HepG2 (cell line): Measurements from ENCODE around the gene OR10K1. TPM values are rescaled to one million over a fixed set of nuclear protein-coding genes. Genes with fewer than 3 reads are reported as not detected.

Source experiments
- ATAC-seq: fragments of 200-7000 bp; cut with Tn5 transposase; 3 replicates; pipeline ENCODE4 v1.9.1; 2020; ENCODE audit warnings: mild to moderate bottlenecking, moderate library complexity
- BruUV-seq: library from RNA; stranded (reverse); fragments of 400-500 nt; replicated peaks from 2 replicates; lab custom pipeline; 2021; lab: Mats Ljungman, UMichigan
- CTCF ChIA-PET: fragments of 300-600 bp; formaldehyde crosslinking; extraction: SDS; loops from one replicate; lab custom pipeline; 2021; ENCODE audit warnings: low total read pairs, inconsistent platforms, low intra/inter-chr PET ratio; lab: Yijun Ruan, JAX
- POLR2A ChIA-PET: fragments of 350-600 bp; sonication (Branson Sonifier 250); formaldehyde crosslinking; loops from one replicate; lab custom pipeline; 2020; ENCODE audit warnings: antibody characterized with exemption, inconsistent platforms; lab: Yijun Ruan, JAX
- DNase-seq: peaks from one replicate; pipeline ENCODE4 v3.0.0-alpha.2; 2015; ENCODE audit warnings: low spot score
- FAIRE-seq: peaks from 3 replicates; lab custom pipeline; 2011; peaks lifted over from hg19 to GRCh38; lab: Jason Lieb, UNC
- H2AFZ ChIP-seq: one replicate; pipeline ENCODE4 v1.6.1; 2011; ENCODE audit warnings: low read length, inconsistent platforms
- H3K27ac ChIP-seq: fragments of 300-600 bp; 3 replicates; pipeline ENCODE4 v1.8.0; 2011; ENCODE audit warnings: mixed run types, mild to moderate bottlenecking, mixed read lengths, low read length, inconsistent platforms; ENCODE audit not compliant: insufficient read depth; ENCODE audit errors: extremely low read length
- H3K27me3 ChIP-seq, 2 experiments: fragments of 200-600 bp in 1 of 2; 2 replicates in 1 of 2; 3 replicates in 1 of 2; pipeline versions ENCODE4 v1.6.0 to v1.8.0; 2011; ENCODE audit warnings: low read length in 2 of 2, mild to moderate bottlenecking in 2 of 2, moderate library complexity in 2 of 2, inconsistent platforms in 1 of 2; ENCODE audit not compliant: insufficient read depth in 2 of 2, control insufficient read depth in 1 of 2
- H3K36me3 ChIP-seq, 2 experiments: fragments of 200-600 bp in 1 of 2; replicated peaks in 1 of 2; 2 replicates in 1 of 2; 3 replicates in 1 of 2; pipeline versions ENCODE4 v1.5.1 to v1.8.0; 2011; ENCODE audit warnings: low read length in 2 of 2, inconsistent platforms in 1 of 2; ENCODE audit not compliant: insufficient read depth in 2 of 2, control insufficient read depth in 1 of 2
- H3K4me1 ChIP-seq: 2 replicates; pipeline ENCODE4 v1.5.1; 2012; ENCODE audit warnings: low read length, inconsistent platforms; ENCODE audit not compliant: insufficient read depth
- H3K4me2 ChIP-seq: 2 replicates; pipeline ENCODE4 v1.6.0; 2011; ENCODE audit warnings: low read depth, low read length, inconsistent platforms
- H3K4me3 ChIP-seq, 3 experiments: fragments of 200-600 bp in 1 of 3; sonication (generic), shearing (Covaris generic) in 1 of 3; replicated peaks in 1 of 3; 2 replicates each; pipeline ENCODE4 v1.5.1; 2011 to 2016; ENCODE audit warnings: low read length in 3 of 3, inconsistent platforms in 2 of 3, low read depth in 2 of 3, mild to moderate bottlenecking in 2 of 3, control low read depth in 1 of 3, mixed read lengths in 1 of 3; ENCODE audit not compliant: insufficient read depth in 1 of 3
- H3K79me2 ChIP-seq: one replicate; pipeline ENCODE4 v1.6.1; 2011; ENCODE audit warnings: low read length, inconsistent platforms; ENCODE audit not compliant: insufficient read depth
- H3K9ac ChIP-seq: 2 replicates; pipeline ENCODE4 v1.6.0; 2011; ENCODE audit warnings: mild to moderate bottlenecking, low read depth, low read length, inconsistent platforms; ENCODE audit not compliant: insufficient read depth
- H3K9me3 ChIP-seq: 2 replicates; pipeline ENCODE4 v1.5.1; 2012; ENCODE audit warnings: mild to moderate bottlenecking, low read length
- H4K20me1 ChIP-seq: 2 replicates; pipeline ENCODE4 v1.6.0; 2011; ENCODE audit warnings: inconsistent platforms, mild to moderate bottlenecking, low read length, moderate library complexity; ENCODE audit not compliant: insufficient read depth
- GTF2F1 ChIP-seq: fragments of 150-350 bp; IDR thresholded peaks from 2 replicates; pipeline ENCODE4 v1.6.1; 2014; ENCODE audit warnings: low read length
- HNF4A ChIP-seq: sonication (generic); formaldehyde crosslinking; IDR thresholded peaks from 2 replicates; pipeline ENCODE4 v1.4.0; 2020; ENCODE audit warnings: missing genetic modification reagents
- JUN ChIP-seq: sonication (generic); formaldehyde crosslinking; IDR thresholded peaks from 2 replicates; pipeline ENCODE4 v1.4.0; 2020; ENCODE audit warnings: mild to moderate bottlenecking, missing genetic modification reagents
- MAFF ChIP-seq: IDR thresholded peaks from 2 replicates; pipeline ENCODE4 v1.6.1; 2011; ENCODE audit warnings: low read depth, low read length, improper control_type of control experiment
- MAFK ChIP-seq, 2 experiments: IDR thresholded peaks in 1 of 2; conservative IDR thresholded peaks in 1 of 2; 2 replicates each; pipeline ENCODE4 v1.6.1; 2011; ENCODE audit warnings: improper control_type of control experiment in 2 of 2, low read length in 2 of 2
- MEIS2 ChIP-seq: sonication (generic); formaldehyde crosslinking; IDR thresholded peaks from 2 replicates; pipeline ENCODE4 v1.9.0; 2021; ENCODE audit warnings: mild to moderate bottlenecking, missing genetic modification reagents
- MTF2 ChIP-seq: sonication (generic); formaldehyde crosslinking; IDR thresholded peaks from 2 replicates; pipeline ENCODE4 v1.5.0; 2020; ENCODE audit warnings: missing genetic modification reagents, borderline replicate concordance
- SETDB1 ChIP-seq: sonication (generic); formaldehyde crosslinking; IDR thresholded peaks from 2 replicates; pipeline ENCODE4 v1.5.1; 2020; ENCODE audit warnings: missing genetic modification reagents, mild to moderate bottlenecking, borderline replicate concordance
- SSRP1 ChIP-seq: IDR thresholded peaks from 2 replicates; pipeline ENCODE4 v1.6.1; 2016; ENCODE audit warnings: control low read depth
- TBX3 ChIP-seq: fragments of 450-650 bp; IDR thresholded peaks from 2 replicates; pipeline ENCODE4 v1.6.1; 2017; ENCODE audit warnings: antibody characterized with exemption, mild to moderate bottlenecking, inconsistent platforms, borderline replicate concordance
- ZNF430 ChIP-seq: sonication (generic); formaldehyde crosslinking; IDR thresholded peaks from 2 replicates; pipeline ENCODE4 v1.9.0; 2021; ENCODE audit warnings: mild to moderate bottlenecking, missing genetic modification reagents
- WGBS: methylation state at CpG from one replicate; pipeline ENCODE4 v1.1.6; 2017; ENCODE audit warnings: low lambda C conversion rate; 5-methylcytosine and 5-hydroxymethylcytosine counted together
- in situ Hi-C: cut with HindIII; loops from 2 replicates; pipeline ENCODE4 v1.10.0; 2017; ENCODE audit warnings: low pct_unique_long_range_greater_than_20kb; ENCODE audit not compliant: extremely low pct_ligation_motif_present
- intact Hi-C: fragments of 100-400 bp; cut with micrococcal nuclease; formaldehyde crosslinking; loops from one replicate; pipeline ENCODE4 v1.10.0; 2022; ENCODE audit not compliant: unreplicated experiment
- polyA plus RNA-seq, 8 experiments: library from polyadenylated mRNA; depleted of rRNA in 3 of 8; stranded (reverse) in 7 of 8; unstranded in 1 of 8; fragments of >200 nt; fragmentation: Illumina TruSeq in 4 of 8; extraction: Trizol in 4 of 8; gene quantifications; 2 replicates each; pipeline versions ENCODE4 v1.2.1 to v1.2.3, GENCODE V29; 2011 to 2016; ENCODE audit warnings: low read depth in 4 of 8, missing spikeins in 1 of 8, mixed read lengths in 1 of 8; ENCODE audit not compliant: insufficient read depth in 1 of 8
- total RNA-seq, 5 experiments: library from RNA; depleted of rRNA; stranded (reverse); fragments of >200 nt; fragmentation: Illumina TruSeq; extraction: Trizol; gene quantifications; 2 replicates each; pipeline ENCODE4 v1.2.3, GENCODE V29; 2016; ENCODE audit warnings: low read depth in 1 of 5
- TF ChIP-seq, protein P1 (sequence below): sonication (generic); formaldehyde crosslinking; IDR thresholded peaks from 2 replicates; pipeline ENCODE4 v1.9.0; 2021; ENCODE audit warnings: missing genetic modification reagents, borderline replicate concordance
- TF ChIP-seq, protein P2 (sequence below): sonication (generic); formaldehyde crosslinking; IDR thresholded peaks from 2 replicates; pipeline ENCODE4 v1.9.0; 2021; ENCODE audit warnings: missing genetic modification reagents, borderline replicate concordance
- TF ChIP-seq, protein P3 (sequence below): sonication (generic); formaldehyde crosslinking; IDR thresholded peaks from 2 replicates; pipeline ENCODE4 v1.4.0; 2020; ENCODE audit warnings: missing genetic modification reagents, borderline replicate concordance
- TF ChIP-seq, protein P4 (sequence below): sonication (generic); formaldehyde crosslinking; IDR thresholded peaks from 2 replicates; pipeline ENCODE4 v1.5.0; 2020; ENCODE audit warnings: missing genetic modification reagents, mild to moderate bottlenecking, borderline replicate concordance
- TF ChIP-seq, protein P5 (sequence below): fragments of 450-650 bp; IDR thresholded peaks from 2 replicates; pipeline ENCODE4 v1.6.1; 2017

Gene OR10K1
- total and polyA plus RNA-seq, 2 of the 13 experiments (the other 11 are each of a cell fraction or from before 2014, with no cell fraction given), result not detected

DNA sequence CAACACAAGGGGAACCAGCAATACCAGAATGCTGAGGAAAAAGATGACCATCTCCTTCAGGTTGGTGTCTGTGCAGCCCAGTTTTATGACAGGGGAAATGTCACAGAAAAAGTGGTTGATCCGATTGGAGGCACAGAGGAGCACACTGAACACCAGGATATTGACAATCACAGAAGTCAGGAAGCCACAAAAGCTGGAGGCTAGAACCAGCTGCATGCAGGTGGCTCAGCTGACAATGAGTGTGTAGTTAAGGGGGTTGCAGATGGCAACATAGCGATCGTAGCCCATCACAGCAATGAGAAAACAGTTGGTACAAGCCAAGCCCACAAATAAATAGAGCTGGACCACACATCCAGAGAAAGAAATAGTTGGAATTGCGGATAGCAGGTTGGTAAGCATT, 16.3 kb upstream of the OR10K1 start (continued):
- TF ChIP-seq, protein P1, sequence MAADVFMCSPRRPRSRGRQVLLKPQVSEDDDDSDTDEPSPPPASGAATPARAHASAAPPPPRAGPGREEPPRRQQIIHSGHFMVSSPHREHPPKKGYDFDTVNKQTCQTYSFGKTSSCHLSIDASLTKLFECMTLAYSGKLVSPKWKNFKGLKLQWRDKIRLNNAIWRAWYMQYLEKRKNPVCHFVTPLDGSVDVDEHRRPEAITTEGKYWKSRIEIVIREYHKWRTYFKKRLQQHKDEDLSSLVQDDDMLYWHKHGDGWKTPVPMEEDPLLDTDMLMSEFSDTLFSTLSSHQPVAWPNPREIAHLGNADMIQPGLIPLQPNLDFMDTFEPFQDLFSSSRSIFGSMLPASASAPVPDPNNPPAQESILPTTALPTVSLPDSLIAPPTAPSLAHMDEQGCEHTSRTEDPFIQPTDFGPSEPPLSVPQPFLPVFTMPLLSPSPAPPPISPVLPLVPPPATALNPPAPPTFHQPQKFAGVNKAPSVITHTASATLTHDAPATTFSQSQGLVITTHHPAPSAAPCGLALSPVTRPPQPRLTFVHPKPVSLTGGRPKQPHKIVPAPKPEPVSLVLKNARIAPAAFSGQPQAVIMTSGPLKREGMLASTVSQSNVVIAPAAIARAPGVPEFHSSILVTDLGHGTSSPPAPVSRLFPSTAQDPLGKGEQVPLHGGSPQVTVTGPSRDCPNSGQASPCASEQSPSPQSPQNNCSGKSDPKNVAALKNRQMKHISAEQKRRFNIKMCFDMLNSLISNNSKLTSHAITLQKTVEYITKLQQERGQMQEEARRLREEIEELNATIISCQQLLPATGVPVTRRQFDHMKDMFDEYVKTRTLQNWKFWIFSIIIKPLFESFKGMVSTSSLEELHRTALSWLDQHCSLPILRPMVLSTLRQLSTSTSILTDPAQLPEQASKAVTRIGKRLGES, result no peak
- TF ChIP-seq MEIS2 (CRISPR knock-in tag) (no peak), MTF2 (CRISPR knock-in tag) (no peak), JUN (CRISPR knock-in tag) (no peak)
- TF ChIP-seq, protein P2, sequence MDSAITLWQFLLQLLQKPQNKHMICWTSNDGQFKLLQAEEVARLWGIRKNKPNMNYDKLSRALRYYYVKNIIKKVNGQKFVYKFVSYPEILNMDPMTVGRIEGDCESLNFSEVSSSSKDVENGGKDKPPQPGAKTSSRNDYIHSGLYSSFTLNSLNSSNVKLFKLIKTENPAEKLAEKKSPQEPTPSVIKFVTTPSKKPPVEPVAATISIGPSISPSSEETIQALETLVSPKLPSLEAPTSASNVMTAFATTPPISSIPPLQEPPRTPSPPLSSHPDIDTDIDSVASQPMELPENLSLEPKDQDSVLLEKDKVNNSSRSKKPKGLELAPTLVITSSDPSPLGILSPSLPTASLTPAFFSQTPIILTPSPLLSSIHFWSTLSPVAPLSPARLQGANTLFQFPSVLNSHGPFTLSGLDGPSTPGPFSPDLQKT, result no peak
- TF ChIP-seq, protein P3, sequence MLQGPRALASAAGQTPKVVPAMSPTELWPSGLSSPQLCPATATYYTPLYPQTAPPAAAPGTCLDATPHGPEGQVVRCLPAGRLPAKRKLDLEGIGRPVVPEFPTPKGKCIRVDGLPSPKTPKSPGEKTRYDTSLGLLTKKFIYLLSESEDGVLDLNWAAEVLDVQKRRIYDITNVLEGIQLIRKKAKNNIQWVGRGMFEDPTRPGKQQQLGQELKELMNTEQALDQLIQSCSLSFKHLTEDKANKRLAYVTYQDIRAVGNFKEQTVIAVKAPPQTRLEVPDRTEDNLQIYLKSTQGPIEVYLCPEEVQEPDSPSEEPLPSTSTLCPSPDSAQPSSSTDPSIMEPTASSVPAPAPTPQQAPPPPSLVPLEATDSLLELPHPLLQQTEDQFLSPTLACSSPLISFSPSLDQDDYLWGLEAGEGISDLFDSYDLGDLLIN (CRISPR knock-in tag), result no peak

DNA sequence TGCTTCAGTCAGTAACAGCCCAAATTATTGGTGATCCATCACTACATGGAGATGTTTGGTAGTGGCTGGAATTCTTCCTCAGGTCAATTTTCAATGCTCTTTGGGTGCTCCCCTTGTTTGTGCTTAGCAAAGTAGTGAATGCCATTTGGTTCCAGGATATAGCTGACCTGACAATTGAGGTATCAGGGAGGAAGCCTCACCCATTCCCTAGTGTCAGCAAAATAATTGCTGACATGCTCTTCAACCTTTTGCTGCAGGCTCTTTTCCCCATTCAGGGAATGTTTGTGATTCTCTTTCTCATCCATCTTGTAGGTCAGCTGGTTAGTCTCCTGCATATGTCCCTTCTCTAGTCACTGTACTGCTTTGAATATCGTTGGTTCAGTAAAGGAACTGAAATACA, 7.1 kb upstream of the OR10K1 start:
- Histone ChIP-seq H3K4me1 (no peaks in the 10 kb centered on the region), H3K4me2 (no peak overlapping the region), H4K20me1 (no peaks in the 10 kb centered on the region), H3K9me3 (peaks cover 58% of the 10 kb centered on the region), H3K79me2 (no peaks in the 10 kb centered on the region)
- WGBS, result 0% methylated on average over 1 of the region's 1 CpG
- FAIRE-seq, result no peak
- POLR2A ChIA-PET, result no interaction called here
- intact Hi-C loops, result no loop called here
- TF ChIP-seq, protein P4, sequence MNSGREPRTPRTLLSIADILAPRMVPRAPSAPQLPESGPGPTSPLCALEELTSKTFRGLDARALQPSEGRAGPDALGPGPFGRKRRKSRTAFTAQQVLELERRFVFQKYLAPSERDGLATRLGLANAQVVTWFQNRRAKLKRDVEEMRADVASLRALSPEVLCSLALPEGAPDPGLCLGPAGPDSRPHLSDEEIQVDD (CRISPR knock-in tag), result no peak
- TF ChIP-seq MAFK (conservative IDR thresholded peaks at IDR 0.05 in 1 of 2, IDR thresholded peaks at IDR 0.05 in 1 of 2; ENCODE audit: low read length in 2 of 2), result peak; percentile 21 to 82; a peak in 2 of 4 replicates
- no peak for TF ChIP-seq GTF2F1
- TF ChIP-seq ZNF430 (CRISPR knock-in tag), result no peak
- TF ChIP-seq HNF4A (CRISPR knock-in tag), result no peak
- TF ChIP-seq MAFF, result peak; percentile 60
- no peak for TF ChIP-seq TBX3
- no peak for TF ChIP-seq SETDB1 (CRISPR knock-in tag)
- TF ChIP-seq SSRP1, result no peak
- TF ChIP-seq, protein P5, sequence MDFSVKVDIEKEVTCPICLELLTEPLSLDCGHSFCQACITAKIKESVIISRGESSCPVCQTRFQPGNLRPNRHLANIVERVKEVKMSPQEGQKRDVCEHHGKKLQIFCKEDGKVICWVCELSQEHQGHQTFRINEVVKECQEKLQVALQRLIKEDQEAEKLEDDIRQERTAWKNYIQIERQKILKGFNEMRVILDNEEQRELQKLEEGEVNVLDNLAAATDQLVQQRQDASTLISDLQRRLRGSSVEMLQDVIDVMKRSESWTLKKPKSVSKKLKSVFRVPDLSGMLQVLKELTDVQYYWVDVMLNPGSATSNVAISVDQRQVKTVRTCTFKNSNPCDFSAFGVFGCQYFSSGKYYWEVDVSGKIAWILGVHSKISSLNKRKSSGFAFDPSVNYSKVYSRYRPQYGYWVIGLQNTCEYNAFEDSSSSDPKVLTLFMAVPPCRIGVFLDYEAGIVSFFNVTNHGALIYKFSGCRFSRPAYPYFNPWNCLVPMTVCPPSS, result no peak
- TF ChIP-seq, all 625 proteins: peak for 2
- DNase-seq (no peak), ATAC-seq (no peak)
- H3K27me3 ChIP-seq, result no peaks in the 10 kb centered on the region
- H2AFZ ChIP-seq, result no peak overlapping the region
- BruUV-seq, result no TSS peak
- CTCF ChIA-PET, result no interaction called here
- no peak overlapping the region for H3K9ac ChIP-seq
- no peak overlapping the region for H3K27ac ChIP-seq
- no peaks in the 10 kb centered on the region for H3K36me3 ChIP-seq
- in situ Hi-C loops, result no loop called here
- H3K4me3 ChIP-seq, result no peak overlapping the region
